HCT116 (cell line): Measurements from ENCODE around the gene MOV10L1. TPM values are rescaled to one million over a fixed set of nuclear protein-coding genes. Genes with fewer than 3 reads are reported as not detected.

Experiments used
- ATAC-seq: fragments of 200-7000 bp; cut with Tn5 transposase; 2 replicates; pipeline ENCODE4 v1.9.1; 2020; ENCODE audit warnings: mild to moderate bottlenecking, moderate library complexity
- BruUV-seq: library from RNA; stranded (reverse); fragments of 400-500 nt; replicated peaks from 2 replicates; lab custom pipeline; 2021; lab: Mats Ljungman, UMichigan
- CTCF ChIA-PET: fragments of 300-600 bp; sonication (Branson Sonifier 250); formaldehyde crosslinking; loops from one replicate; lab custom pipeline; 2021; ENCODE audit warnings: antibody characterized with exemption; lab: Charles Lee
- POLR2A ChIA-PET: fragments of 300-600, 350-600 bp; sonication (Branson Sonifier 250); formaldehyde crosslinking; loops from one replicate; lab custom pipeline; 2021; ENCODE audit warnings: antibody characterized with exemption; lab: Charles Lee
- RAD21 ChIA-PET, 2 experiments: fragments of 300-600 bp; sonication (Branson Sonifier 250); formaldehyde crosslinking; loops; one replicate each; lab custom pipeline; 2023; ENCODE audit warnings: low total read pairs in 2 of 2; ENCODE audit not compliant: uncharacterized antibody in 2 of 2, unreplicated experiment in 2 of 2, low non-redundant PET in 1 of 2; lab: Charles Lee
- DNase-seq: peaks from one replicate; pipeline ENCODE4 v3.0.0-alpha.2; 2010; ENCODE audit warnings: low read depth, low spot score
- H2AFZ ChIP-seq: fragments of 200-600 bp; shearing (Covaris generic), sonication (generic); 2 replicates; pipeline ENCODE4 v1.6.1; 2017; ENCODE audit warnings: low read depth, mixed run types, mixed read lengths, antibody characterized with exemption, low read length; ENCODE audit not compliant: poor library complexity, severe bottlenecking
- H3K27ac ChIP-seq: 2 replicates; pipeline ENCODE4 v1.5.1; 2012; ENCODE audit warnings: low read depth, low read length
- H3K27me3 ChIP-seq: fragments of 200-600 bp; sonication (generic); 2 replicates; pipeline ENCODE4 v1.6.1; 2016; ENCODE audit warnings: mixed run types, low read length, mixed read lengths; ENCODE audit not compliant: insufficient read depth
- H3K36me3 ChIP-seq, 2 experiments: fragments of 200-500 bp in 1 of 2; fragments of 200-600 bp in 1 of 2; sonication (Bioruptor generic) in 1 of 2; sonication (generic) in 1 of 2; 2 replicates each; pipeline versions ENCODE4 v1.5.1 to v1.6.1; 2014 to 2016; ENCODE audit warnings: low read length in 2 of 2, inconsistent platforms in 1 of 2, mixed read lengths in 1 of 2, mixed run types in 1 of 2; ENCODE audit not compliant: insufficient read depth in 2 of 2, control insufficient read depth in 1 of 2
- H3K4me1 ChIP-seq, 2 experiments: fragments of 200-600 bp in 1 of 2; sonication (generic) in 1 of 2; 2 replicates each; pipeline versions ENCODE4 v1.5.1 to v1.6.1; 2012 to 2017; ENCODE audit warnings: low read length in 2 of 2, inconsistent platforms in 1 of 2, mild to moderate bottlenecking in 1 of 2, mixed read lengths in 1 of 2, mixed run types in 1 of 2, moderate library complexity in 1 of 2; ENCODE audit not compliant: insufficient read depth in 2 of 2, control insufficient read depth in 1 of 2
- H3K4me2 ChIP-seq: fragments of 200-600 bp; sonication (generic); 2 replicates; pipeline ENCODE4 v1.6.1; 2017; ENCODE audit warnings: mixed run types, low read length, mixed read lengths
- H3K4me3 ChIP-seq, 2 experiments: fragments of 200-600 bp in 1 of 2; sonication (generic) in 1 of 2; replicated peaks in 1 of 2; 2 replicates each; pipeline ENCODE4 v1.5.1; 2011 to 2016; ENCODE audit warnings: low read length in 2 of 2, control low read depth in 1 of 2, low read depth in 1 of 2, mild to moderate bottlenecking in 1 of 2, mixed read lengths in 1 of 2, mixed run types in 1 of 2
- H3K79me2 ChIP-seq: fragments of 200-600 bp; sonication (generic); 2 replicates; pipeline ENCODE4 v1.6.1; 2017; ENCODE audit warnings: mild to moderate bottlenecking, mixed run types, low read length, moderate library complexity, mixed read lengths; ENCODE audit not compliant: insufficient read depth
- H3K9ac ChIP-seq: fragments of 200-600 bp; sonication (generic); 2 replicates; pipeline ENCODE4 v1.6.1; 2016; ENCODE audit warnings: low read length, mixed read lengths
- H3K9me2 ChIP-seq: fragments of 200-600 bp; sonication (generic), shearing (Covaris generic); 2 replicates; pipeline ENCODE4 v1.6.1; 2017; ENCODE audit warnings: mixed run types, mild to moderate bottlenecking, moderate library complexity; ENCODE audit not compliant: insufficient read depth
- H3K9me3 ChIP-seq, 2 experiments: fragments of 200-500 bp in 1 of 2; fragments of 200-600 bp in 1 of 2; sonication (Bioruptor generic) in 1 of 2; sonication (generic) in 1 of 2; 2 replicates each; pipeline ENCODE4 v1.6.1; 2014 to 2017; ENCODE audit warnings: low read length in 2 of 2, mixed read lengths in 2 of 2, inconsistent platforms in 1 of 2, low read depth in 1 of 2, mild to moderate bottlenecking in 1 of 2, mixed run types in 1 of 2, moderate library complexity in 1 of 2; ENCODE audit not compliant: control insufficient read depth in 1 of 2, insufficient read depth in 1 of 2
- H4K20me1 ChIP-seq: fragments of 200-600 bp; sonication (generic), shearing (Covaris generic); 2 replicates; pipeline ENCODE4 v1.6.1; 2017; ENCODE audit warnings: mixed run types, mild to moderate bottlenecking, moderate library complexity; ENCODE audit not compliant: insufficient read depth
- ATF3 ChIP-seq: IDR thresholded peaks from 2 replicates; pipeline ENCODE4 v1.6.1; 2012
- CEBPB ChIP-seq: IDR thresholded peaks from 2 replicates; pipeline ENCODE4 v1.6.1; 2012; ENCODE audit warnings: low read depth
- ELF1 ChIP-seq: IDR thresholded peaks from 2 replicates; pipeline ENCODE4 v1.6.1; 2012; ENCODE audit warnings: low read depth, borderline replicate concordance
- JUND ChIP-seq: IDR thresholded peaks from 2 replicates; pipeline ENCODE4 v1.6.1; 2012
- POLR2AphosphoS5 ChIP-seq: IDR thresholded peaks from 2 replicates; pipeline ENCODE4 v1.6.1; 2011; ENCODE audit warnings: mild to moderate bottlenecking, low read depth, low read length, moderate library complexity
- REST ChIP-seq: IDR thresholded peaks from 2 replicates; pipeline ENCODE4 v1.6.1; 2012; ENCODE audit warnings: low read depth
- SIN3A ChIP-seq: IDR thresholded peaks from 2 replicates; pipeline ENCODE4 v1.6.1; 2012; ENCODE audit warnings: low read depth
- TCF7L2 ChIP-seq: IDR thresholded peaks from 2 replicates; pipeline ENCODE4 v1.7.0; 2011; ENCODE audit warnings: borderline replicate concordance, inconsistent platforms; ENCODE audit not compliant: insufficient read depth, insufficient read length; ENCODE audit errors: extremely low read depth
- ZBTB33 ChIP-seq: IDR thresholded peaks from 2 replicates; pipeline ENCODE4 v1.6.1; 2011; ENCODE audit warnings: mild to moderate bottlenecking, low read length, moderate library complexity; ENCODE audit not compliant: insufficient replicate concordance; ENCODE audit errors: extremely low read depth
- ZFX ChIP-seq: fragments of 450-650 bp; IDR thresholded peaks from 2 replicates; pipeline ENCODE4 v1.6.1; 2017
- ZNF274 ChIP-seq: fragments of 200-500 bp; sonication (Bioruptor generic); IDR thresholded peaks from 2 replicates; pipeline ENCODE4 v1.6.1; 2014; ENCODE audit warnings: mild to moderate bottlenecking, low read depth, low read length, inconsistent platforms
- intact Hi-C: fragments of 100-400 bp; cut with micrococcal nuclease; formaldehyde crosslinking; loops from 2 replicates; pipeline ENCODE4 v1.10.0; 2022
- total RNA-seq: library from RNA; stranded (reverse); gene quantifications from one replicate; pipeline ENCODE4 v1.2.1, GENCODE V29; 2021; ENCODE audit not compliant: unreplicated experiment

Gene MOV10L1
- total RNA-seq, 1 experiment from 2014 or later: not detected

- no peak for TF ChIP-seq ZBTB33
Measured at GRCh38 chr22:50140615-50141014, 50.8 kb downstream of the MOV10L1 start (continued).

GRCh38 chr22:50141462-50141861 is 51.7 kb downstream of the MOV10L1 start:
- BruUV-seq: no TSS peak
- H3K27ac ChIP-seq: no peak overlapping the region
- CTCF ChIA-PET: no interaction called here
- no peaks in the 10 kb centered on the region for H4K20me1 ChIP-seq
- no peaks in the 10 kb centered on the region for H3K79me2 ChIP-seq
- RAD21 ChIA-PET: no interaction called here
- H3K4me2 ChIP-seq: no peak overlapping the region
- intact Hi-C loops: no loop called here
- no peaks in the 10 kb centered on the region for H3K9me2 ChIP-seq
- H3K36me3 ChIP-seq: no peaks in the 10 kb centered on the region
- H3K4me1 ChIP-seq: no peaks in the 10 kb centered on the region; a peak in 1 of 4 replicates
- H3K9me3 ChIP-seq: no peaks in the 10 kb centered on the region
- no peak overlapping the region for H2AFZ ChIP-seq
- H3K27me3 ChIP-seq: no peaks in the 10 kb centered on the region
- no peak overlapping the region for H3K9ac ChIP-seq
- no peak for TF ChIP-seq JUND
- POLR2A ChIA-PET: no interaction called here
- DNase-seq: no peak
- no peak for ATAC-seq
- H3K4me3 ChIP-seq: no peak overlapping the region

GRCh38 chr22:50141891-50142363 is 52.1 kb downstream of the MOV10L1 start:
- H2AFZ ChIP-seq: no peak overlapping the region
- BruUV-seq: no TSS peak
- DNase-seq (no peak), ATAC-seq (no peak)
- intact Hi-C loops: no loop called here
- no peak overlapping the region for H3K4me2 ChIP-seq
- CTCF ChIA-PET: interaction anchor here (0.9 kb wide), 1 partner anchor 15 kb away, joined by 3 read pairs; no protein-coding TSS in a partner anchor
- H3K79me2 ChIP-seq: no peaks in the 10 kb centered on the region
- no peaks in the 10 kb centered on the region for H3K36me3 ChIP-seq
- no peaks in the 10 kb centered on the region for H3K27me3 ChIP-seq
- no peak overlapping the region for H3K9ac ChIP-seq
- H4K20me1 ChIP-seq: no peaks in the 10 kb centered on the region
- no peaks in the 10 kb centered on the region for H3K9me2 ChIP-seq
- no peaks in the 10 kb centered on the region; a peak in 1 of 4 replicates for H3K4me1 ChIP-seq
- H3K9me3 ChIP-seq: no peaks in the 10 kb centered on the region
- H3K4me3 ChIP-seq: no peak overlapping the region
- H3K27ac ChIP-seq: no peak overlapping the region
- RAD21 ChIA-PET: no interaction called here
- POLR2A ChIA-PET: no interaction called here
- TF ChIP-seq ZFX: no peak
- TF ChIP-seq SIN3A: no peak
- TF ChIP-seq TCF7L2: no peak
- TF ChIP-seq JUND: no peak
- no peak for TF ChIP-seq ZNF274
- TF ChIP-seq CEBPB: no peak
- no peak for TF ChIP-seq ATF3
- TF ChIP-seq ELF1: no peak
- no peak for TF ChIP-seq POLR2AphosphoS5
- TF ChIP-seq REST: no peak
